ENCODE results near the gene DAZAP2.

- no peak for TF ChIP-seq ELK1 (CRISPR knock-in tag; IDR thresholded peaks at IDR 0.05)
- no peak for TF ChIP-seq POLR2A (conservative IDR thresholded peaks at IDR 0.05)
- TF ChIP-seq PCBP2 (IDR thresholded peaks at IDR 0.05; ENCODE audit: low read depth, low read length, poor library complexity, severe bottlenecking), result no peak
- TF ChIP-seq ZNF717 (CRISPR knock-in tag; IDR thresholded peaks at IDR 0.05), result no peak
- no peak for TF ChIP-seq POLR2AphosphoS5 (IDR thresholded peaks at IDR 0.05; ENCODE audit: control insufficient read depth, insufficient read depth, low read depth, low read length)
- no peak for TF ChIP-seq PATZ1 (CRISPR knock-in tag; IDR thresholded peaks at IDR 0.05; ENCODE audit: borderline replicate concordance)
- no peak for TF ChIP-seq ZNF592 (IDR thresholded peaks at IDR 0.05)
- no peak for TF ChIP-seq ZNF280B (CRISPR knock-in tag; IDR thresholded peaks at IDR 0.05)
- no peak for TF ChIP-seq SETDB1 (IDR thresholded peaks at IDR 0.05; ENCODE audit: low read length)
- TF ChIP-seq HOMEZ (CRISPR knock-in tag; IDR thresholded peaks at IDR 0.05), result no peak
- TF ChIP-seq USF1 (CRISPR knock-in tag; IDR thresholded peaks at IDR 0.05), result no peak
- TF ChIP-seq SPI1 (IDR thresholded peaks at IDR 0.05; ENCODE audit: borderline replicate concordance, low read depth, low read length), result no peak
- TF ChIP-seq RCOR1 (IDR thresholded peaks at IDR 0.05; ENCODE audit: borderline replicate concordance in 1 of 2, low read depth in 2 of 2, low read length in 2 of 2), result no peak
These were observed 42.7 kb downstream of the DAZAP2 start for GRCh38 chr12:51281202-51281924.

Data from K562 (cell line).